H9 (cell line): ENCODE measurements around the gene ZC3HAV1L. TPM values are rescaled to one million over a fixed set of nuclear protein-coding genes. Genes with fewer than 3 reads are reported as not detected.

Experiments used
- DNase-seq: peaks from one replicate; pipeline ENCODE4 v3.0.0-alpha.2; 2017
- H2AFZ ChIP-seq: one replicate; pipeline ENCODE4 v1.6.1; 2013; ENCODE audit warnings: mild to moderate bottlenecking, low read length, control low read depth, moderate library complexity
- H2AK5ac ChIP-seq: 2 replicates; pipeline ENCODE4 v1.6.1; 2013; ENCODE audit warnings: low read length, control low read depth, mixed read lengths; ENCODE audit not compliant: insufficient read length
- H2BK120ac ChIP-seq: one replicate; pipeline ENCODE4 v1.6.1; 2013; ENCODE audit warnings: low read depth, mild to moderate bottlenecking, low read length, control low read depth, inconsistent platforms; ENCODE audit not compliant: poor library complexity, severe bottlenecking
- H2BK12ac ChIP-seq: 2 replicates; pipeline ENCODE4 v1.6.1; 2013; ENCODE audit warnings: low read length, control low read depth, mixed read lengths, low read depth; ENCODE audit not compliant: insufficient read length
- H2BK15ac ChIP-seq: 2 replicates; pipeline ENCODE4 v1.6.1; 2013; ENCODE audit warnings: low read depth, low read length, control low read depth
- H2BK20ac ChIP-seq: one replicate; pipeline ENCODE4 v1.6.1; 2013; ENCODE audit warnings: low read depth, mild to moderate bottlenecking, low read length, control low read depth, inconsistent platforms; ENCODE audit not compliant: poor library complexity, severe bottlenecking
- H2BK5ac ChIP-seq: 2 replicates; pipeline ENCODE4 v1.6.1; 2013; ENCODE audit warnings: low read length, control low read depth, mixed read lengths; ENCODE audit not compliant: insufficient read length
- H3K14ac ChIP-seq: 2 replicates; pipeline ENCODE4 v1.6.1; 2013; ENCODE audit warnings: low read length, control low read depth; ENCODE audit not compliant: insufficient read depth
- H3K18ac ChIP-seq: 2 replicates; pipeline ENCODE4 v1.6.1; 2013; ENCODE audit warnings: low read depth, mild to moderate bottlenecking, mixed read lengths, low read length, control low read depth; ENCODE audit not compliant: insufficient read length
- H3K23ac ChIP-seq: 2 replicates; pipeline ENCODE4 v1.6.1; 2013; ENCODE audit warnings: low read length, control low read depth, mixed read lengths, low read depth; ENCODE audit not compliant: insufficient read length
- H3K23me2 ChIP-seq: 2 replicates; pipeline ENCODE4 v1.6.1; 2013; ENCODE audit warnings: low read depth, mild to moderate bottlenecking, mixed read lengths, low read length, control low read depth; ENCODE audit not compliant: insufficient read length, poor library complexity, severe bottlenecking
- H3K27ac ChIP-seq: 2 replicates; pipeline ENCODE4 v1.5.1; 2013; ENCODE audit warnings: low read length, control low read depth, mixed read lengths, low read depth; ENCODE audit not compliant: insufficient read length
- H3K27me3 ChIP-seq: 2 replicates; pipeline ENCODE4 v1.6.1; 2013; ENCODE audit warnings: low read length, control low read depth, inconsistent platforms; ENCODE audit not compliant: insufficient read depth
- H3K4ac ChIP-seq: 2 replicates; pipeline ENCODE4 v1.6.1; 2013; ENCODE audit warnings: low read depth, mild to moderate bottlenecking, control low read depth, inconsistent platforms, low read length, moderate library complexity
- H3K4me1 ChIP-seq: 2 replicates; pipeline ENCODE4 v1.6.1; 2013; ENCODE audit warnings: low read length, control low read depth, inconsistent platforms; ENCODE audit not compliant: insufficient read depth
- H3K4me2 ChIP-seq: 2 replicates; pipeline ENCODE4 v1.6.1; 2013; ENCODE audit warnings: low read length, control low read depth, mixed read lengths; ENCODE audit not compliant: insufficient read length, insufficient read depth
- H3K56ac ChIP-seq: 2 replicates; pipeline ENCODE4 v1.6.1; 2013; ENCODE audit warnings: low read depth, mild to moderate bottlenecking, mixed read lengths, low read length, control low read depth; ENCODE audit not compliant: insufficient read length
- H3K79me1 ChIP-seq: 2 replicates; pipeline ENCODE4 v1.6.1; 2013; ENCODE audit warnings: low read depth, mild to moderate bottlenecking, moderate library complexity, low read length, control low read depth, inconsistent platforms; ENCODE audit not compliant: insufficient read depth, poor library complexity, severe bottlenecking
- H3K79me2 ChIP-seq: 2 replicates; pipeline ENCODE4 v1.6.1; 2013; ENCODE audit warnings: low read length, control low read depth, inconsistent platforms; ENCODE audit not compliant: insufficient read depth
- H3K9ac ChIP-seq: 2 replicates; pipeline ENCODE4 v1.6.1; 2013; ENCODE audit warnings: low read length, control low read depth, mixed read lengths; ENCODE audit not compliant: insufficient read length; ENCODE audit errors: extremely low read depth
- H3K9me3 ChIP-seq: one replicate; pipeline ENCODE4 v1.6.1; 2013; ENCODE audit warnings: low read depth, low read length, inconsistent platforms; ENCODE audit not compliant: control insufficient read depth
- H3T11ph ChIP-seq: one replicate; pipeline ENCODE4 v1.6.1; 2013; ENCODE audit warnings: mild to moderate bottlenecking, low read length, control low read depth, inconsistent platforms
- H4K20me1 ChIP-seq: one replicate; pipeline ENCODE4 v1.6.1; 2013; ENCODE audit not compliant: control insufficient read depth, insufficient read length, insufficient read depth
- H4K5ac ChIP-seq: 2 replicates; pipeline ENCODE4 v1.6.1; 2013; ENCODE audit warnings: low read depth, mild to moderate bottlenecking, mixed read lengths, low read length, control low read depth; ENCODE audit not compliant: insufficient read length
- H4K8ac ChIP-seq: replicated peaks from 2 replicates; pipeline ENCODE4 v1.6.1; 2013; ENCODE audit warnings: low read length, control low read depth, mixed read lengths, low read depth; ENCODE audit not compliant: insufficient read length
- H4K91ac ChIP-seq: 2 replicates; pipeline ENCODE4 v1.6.1; 2013; ENCODE audit warnings: low read depth, mild to moderate bottlenecking, moderate library complexity, mixed read lengths, low read length, control low read depth; ENCODE audit not compliant: insufficient read length
- H3K27ac Mint-ChIP-seq, 3 experiments: 2 replicates in 2 of 3; 3 replicates in 1 of 3; pipeline ENCODE4 v1.8.0; 2020 to 2021; ENCODE audit warnings: mixed read lengths in 3 of 3, mild to moderate bottlenecking in 1 of 3, moderate library complexity in 1 of 3
- H3K27me3 Mint-ChIP-seq: 2 replicates; pipeline ENCODE4 v1.8.0; 2021; ENCODE audit warnings: low read depth, mild to moderate bottlenecking, moderate library complexity, mixed read lengths
- H3K36me3 Mint-ChIP-seq, 3 experiments: 2 replicates in 2 of 3; 3 replicates in 1 of 3; pipeline ENCODE4 v1.8.0; 2020 to 2021; ENCODE audit warnings: low read depth in 3 of 3, mixed read lengths in 3 of 3; ENCODE audit not compliant: insufficient read depth in 1 of 3
- H3K4me1 Mint-ChIP-seq, 2 experiments: 2 replicates each; pipeline ENCODE4 v1.8.0; 2020; ENCODE audit warnings: mixed read lengths in 2 of 2
- H3K4me3 Mint-ChIP-seq, 2 experiments: 2 replicates in 1 of 2; 3 replicates in 1 of 2; pipeline ENCODE4 v1.8.0; 2020 to 2021; ENCODE audit warnings: mild to moderate bottlenecking in 2 of 2, mixed read lengths in 2 of 2, moderate library complexity in 1 of 2
- H3K9me3 Mint-ChIP-seq, 2 experiments: 2 replicates in 1 of 2; 3 replicates in 1 of 2; pipeline ENCODE4 v1.8.0; 2020; ENCODE audit warnings: mild to moderate bottlenecking in 2 of 2, mixed read lengths in 2 of 2, moderate library complexity in 1 of 2
- CTCF ChIP-seq: fragments of 200-600 bp; sonication (generic); conservative IDR thresholded peaks from 3 replicates; pipeline ENCODE4 v1.8.0; 2021; ENCODE audit warnings: antibody characterized with exemption, mild to moderate bottlenecking
- WGBS: extraction: QIAGEN DNeasy Blood & Tissue Kit; methylation state at CpG from one replicate; pipeline ENCODE4 v1.1.7; 2013; ENCODE audit warnings: missing lambda C conversion rate, low lambda C conversion rate, mixed read lengths; ENCODE audit not compliant: insufficient read length; ENCODE audit errors: extremely low coverage; 5-methylcytosine and 5-hydroxymethylcytosine counted together
- total RNA-seq: library from RNA; stranded (reverse); gene quantifications from 2 replicates; pipeline ENCODE4 v1.2.1, GENCODE V29; 2021

The ZC3HAV1L gene
- total RNA-seq, 1 experiment from 2014 or later = not detected

GRCh38 chr7:139011373-139011772, 24.5 kb downstream of the ZC3HAV1L start:
- Histone ChIP-seq H3K56ac (no peak overlapping the region), H3K23ac (no peak overlapping the region), H2BK15ac (no peak overlapping the region), H3K4me1 (no peaks in the 10 kb centered on the region), H3K9me3 (no peaks in the 10 kb centered on the region), H3K27me3 (no peaks in the 10 kb centered on the region), H3K27ac (no peak overlapping the region), H2AK5ac (no peak overlapping the region), H4K8ac (no peak overlapping the region), H2AFZ (no peak overlapping the region), H3K14ac (no peak overlapping the region), H4K91ac (no peak overlapping the region), H2BK12ac (no peak overlapping the region), H2BK120ac (no peak overlapping the region), H3K9ac (no peak overlapping the region), H2BK5ac (no peak overlapping the region), H3K18ac (no peak overlapping the region), H3K23me2 (no peaks in the 10 kb centered on the region), H3K4ac (no peak overlapping the region), H2BK20ac (no peak overlapping the region), H3T11ph (no peak overlapping the region), H3K79me2 (no peaks in the 10 kb centered on the region), H3K79me1 (no peaks in the 10 kb centered on the region), H4K20me1 (no peaks in the 10 kb centered on the region), H4K5ac (no peak overlapping the region), H3K4me2 (no peak overlapping the region)
- Mint-ChIP-seq H3K27ac (no peak overlapping the region; a peak in 1 of 7 replicates), H3K4me1 (peaks cover 17 to 20% of the 10 kb centered on the region in 2 experiments), H3K27me3 (peaks cover 4% of the 10 kb centered on the region), H3K9me3 (peaks cover 10 to 11% of the 10 kb centered on the region in 2 experiments), H3K36me3 (peaks cover 0 to 8% (median 0%) of the 10 kb centered on the region in 3 experiments; a peak in 3 of 7 replicates), H3K4me3 (no peak overlapping the region)
- no peak for TF ChIP-seq CTCF
- whole genome bisulfite sequencing = no CpG with 5 or more reads among the region's 3 CpGs
- DNase-seq = no peak
